Fibroblast of skin of left biceps (primary cell): ENCODE results near the gene MYL6B.
"Not testable (repeated sequence)": the region's sequence is repeated elsewhere in the genome, so short reads cannot be mapped to it uniquely, and the experiment has no call there.

Source experiments
- DNase-seq, 2 experiments: peaks; one replicate each; pipeline ENCODE4 v3.0.0-alpha.2; 2013; ENCODE audit warnings: low read depth in 2 of 2

Gene MYL6B

DNA sequence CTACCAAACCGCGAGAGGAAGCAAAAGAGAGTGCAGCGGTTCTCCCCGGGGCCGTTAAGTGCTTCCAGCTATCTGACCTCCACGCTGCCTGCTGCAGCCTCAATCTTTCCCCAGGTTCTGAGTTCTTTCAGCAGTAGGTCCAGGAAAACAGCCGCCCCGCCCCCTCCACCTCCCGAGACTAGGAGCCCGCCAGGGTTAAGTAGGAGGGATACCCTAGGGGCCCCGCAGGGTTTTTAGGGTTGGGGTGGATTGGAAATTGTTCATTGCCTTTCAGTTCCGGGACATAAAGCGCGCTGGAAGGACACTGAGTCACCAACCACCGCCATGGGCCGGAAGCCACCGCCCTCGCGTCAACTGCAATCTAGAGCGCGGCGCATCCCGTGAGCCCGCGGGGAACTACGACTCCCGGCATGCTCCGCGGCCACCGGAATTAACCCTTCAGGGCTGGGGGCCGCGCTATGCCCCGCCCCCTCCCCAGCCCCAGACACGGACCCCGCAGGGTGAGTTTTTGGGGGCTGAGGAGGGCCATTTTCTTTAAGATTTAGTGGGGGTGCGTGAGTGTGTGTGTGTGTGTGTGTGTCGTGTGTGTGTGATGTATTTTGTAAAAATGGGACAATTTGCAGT is at the start of gene MYL6B:
Gene MYL6B, plus strand, starts transcription at position 456 of the 624 bp plus-strand sequence. CDS start 1,332 bp downstream, outside the sequence.
- DNase-seq, result peak; percentile 64 to 73

- DNase-seq, result no peak
Measured at GRCh38 chr12:56102683-56103065, 49.7 kb upstream of the MYL6B start.

GRCh38 chr12:56103066-56103711 is 49.2 kb upstream of the MYL6B start:
- no peak for DNase-seq

DNA sequence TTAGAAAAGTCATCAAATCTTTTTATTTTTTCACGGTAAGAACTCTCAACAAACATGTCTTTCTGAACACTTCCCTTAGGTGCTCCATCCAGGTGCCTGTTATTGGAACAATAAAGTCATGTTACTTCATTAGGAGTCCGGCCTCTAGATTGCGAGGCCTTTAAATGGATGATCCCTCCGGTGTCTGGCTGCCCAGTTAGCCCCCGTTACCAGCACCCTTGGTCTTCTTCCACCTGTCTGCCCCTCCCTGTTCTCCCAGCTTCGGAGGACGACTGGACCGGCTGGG is 48.6 kb upstream of the MYL6B start:
- no peak for DNase-seq

- DNase-seq, result peak; percentile 95 to 97
Measured at GRCh38 chr12:56104109-56104814, 48.1 kb upstream of the MYL6B start, which contains the start of gene PA2G4. TSS of gene PA2G4 (plus strand) at chr12:56104559. CDS start at chr12:56104738, 179 bp downstream.

- no peak for DNase-seq
Measured at GRCh38 chr12:56104815-56105608, 47.4 kb upstream of the MYL6B start.

GRCh38 chr12:56105609-56105902 is 46.8 kb upstream of the MYL6B start:
- no peak for DNase-seq

GRCh38 chr12:56107242-56107641 is 45.1 kb upstream of the MYL6B start:
- DNase-seq, result no peak

DNA sequence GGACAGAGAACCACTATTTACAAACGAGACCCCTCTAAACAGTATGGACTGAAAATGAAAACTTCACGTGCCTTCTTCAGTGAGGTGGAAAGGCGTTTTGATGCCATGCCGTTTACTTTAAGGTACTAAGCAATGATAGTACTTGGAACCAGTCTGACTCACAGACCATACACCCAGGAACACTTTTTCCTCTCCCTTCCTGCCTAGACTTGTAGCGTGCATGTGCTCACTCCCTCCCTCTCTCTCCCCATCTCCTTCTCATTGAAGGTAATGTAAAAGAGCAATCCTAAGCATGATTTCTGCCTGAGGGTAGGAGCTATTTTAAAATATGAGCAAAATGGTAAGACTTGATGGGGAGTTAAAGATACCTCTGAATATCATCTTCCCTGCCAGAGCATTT is 41.8 kb upstream of the MYL6B start:
- no peak for DNase-seq

GRCh38 chr12:56114084-56114483 is 38.3 kb upstream of the MYL6B start:
- DNase-seq, result no peak

- DNase-seq, result no peak
Measured at GRCh38 chr12:56115329-56115728, 37.1 kb upstream of the MYL6B start.

- DNase-seq, result peak; percentile 80 to 81
Measured at GRCh38 chr12:56116267-56117081, 35.9 kb upstream of the MYL6B start, which contains the start of gene RPL41. TSS of gene RPL41 (plus strand) at chr12:56116633.

GRCh38 chr12:56117082-56117706 is 35.2 kb upstream of the MYL6B start:
- DNase-seq, result not testable (repeated sequence)

GRCh38 chr12:56117778-56118687 is 34.4 kb upstream of the MYL6B start, which contains the start of gene ZC3H10:
TSS of gene ZC3H10 (plus strand) at chr12:56118266. CDS start at chr12:56120563, 2,297 bp downstream.
- DNase-seq, result peak; percentile 98

GRCh38 chr12:56118688-56119357 is 33.6 kb upstream of the MYL6B start:
- no peak for DNase-seq

DNA sequence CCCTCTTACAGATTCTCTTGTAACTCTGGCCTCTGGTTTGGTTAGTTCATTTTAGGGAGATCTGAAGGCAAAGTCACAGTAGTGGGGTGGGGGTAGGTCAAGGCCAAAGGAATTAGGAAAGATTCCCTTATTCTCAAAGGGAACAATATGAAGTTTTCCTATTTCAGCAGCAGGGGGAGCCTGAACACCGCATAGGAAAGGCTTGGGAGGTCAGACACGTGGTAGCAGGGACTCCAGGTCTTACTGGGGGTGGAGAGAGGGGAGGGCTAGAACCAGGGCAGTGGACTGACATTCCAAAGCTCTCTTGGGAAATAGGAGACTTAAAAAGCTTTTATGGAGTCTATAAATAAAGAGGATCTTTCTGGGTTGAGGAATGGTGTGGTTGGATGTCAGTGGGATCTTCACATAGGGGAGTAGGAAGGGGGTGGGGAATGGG is 33.0 kb upstream of the MYL6B start:
- DNase-seq, result peak; percentile 74 to 80

- no peak for DNase-seq
Measured at GRCh38 chr12:56120158-56120846, 32.1 kb upstream of the MYL6B start.

GRCh38 chr12:56121204-56121870 is 31.1 kb upstream of the MYL6B start:
- DNase-seq, result no peak
